Activated T-cell treated with anti-CD3 and anti-CD28 coated beads, Interleukin-2, amount 50 U/mL, for 24 hours (primary cell): ENCODE data around the gene KIF20A.

Experiments
- DNase-seq: peaks from one replicate; pipeline ENCODE4 v3.0.0-alpha.2; 2020
- H3K27ac Mint-ChIP-seq: 2 replicates; pipeline ENCODE4 v1.8.0; 2020; ENCODE audit warnings: mild to moderate bottlenecking, mixed read lengths
- H3K27me3 Mint-ChIP-seq: 2 replicates; pipeline ENCODE4 v1.8.0; 2020; ENCODE audit warnings: mixed read lengths
- H3K36me3 Mint-ChIP-seq: 2 replicates; pipeline ENCODE4 v1.8.0; 2020; ENCODE audit warnings: low read depth, mixed read lengths
- H3K4me1 Mint-ChIP-seq: 2 replicates; pipeline ENCODE4 v1.8.0; 2020; ENCODE audit warnings: low read depth, mixed read lengths
- H3K4me3 Mint-ChIP-seq: 2 replicates; pipeline ENCODE4 v1.8.0; 2020; ENCODE audit warnings: mild to moderate bottlenecking, moderate library complexity, mixed read lengths
- H3K9me3 Mint-ChIP-seq: 2 replicates; pipeline ENCODE4 v1.8.0; 2020; ENCODE audit warnings: mixed read lengths

Gene KIF20A

DNA sequence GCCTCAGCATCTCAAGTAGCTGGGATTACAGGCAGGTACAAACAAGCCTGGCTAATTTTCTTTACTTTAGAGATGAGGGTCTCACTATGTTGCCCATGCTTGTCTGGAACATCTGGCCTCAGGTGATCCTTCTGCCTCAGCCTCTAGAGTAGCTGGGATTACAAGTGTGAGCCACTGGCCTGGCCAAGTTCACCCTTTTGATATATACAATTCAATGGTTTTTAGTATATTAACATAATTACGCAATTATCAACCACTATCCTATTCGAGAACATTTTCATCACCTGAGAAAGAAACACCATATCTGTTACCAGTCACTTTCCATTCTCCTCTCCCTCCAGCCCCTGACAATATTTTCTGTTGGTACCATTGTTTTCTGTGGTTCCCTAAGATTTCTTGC is 37.9 kb downstream of the KIF20A start:
- Mint-ChIP-seq H3K9me3 (no peaks in the 10 kb centered on the region), H3K27ac (no peak overlapping the region)

DNA sequence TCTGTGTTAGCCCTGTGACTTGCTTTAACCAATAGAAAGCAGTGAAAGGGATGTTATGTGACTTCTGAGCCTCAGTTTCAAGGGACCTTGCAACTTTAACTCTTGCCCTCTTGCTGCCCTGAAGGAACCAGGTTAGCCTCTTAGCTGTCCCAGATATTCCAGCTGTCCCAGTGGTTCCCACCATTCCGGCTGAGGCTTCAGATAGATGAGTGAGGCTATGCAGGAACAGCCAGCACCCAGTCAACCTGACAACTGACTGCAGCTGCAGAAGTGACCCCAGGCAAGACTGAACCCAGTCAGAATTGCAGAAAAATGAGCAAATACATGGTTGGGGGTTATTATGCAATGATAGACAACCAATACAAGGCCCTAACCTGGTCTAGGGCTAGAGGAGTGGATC is 44.6 kb downstream of the KIF20A start:
- H3K4me3 Mint-ChIP-seq = no peak overlapping the region
- H3K27me3 Mint-ChIP-seq = peaks cover 26% of the 10 kb centered on the region
- H3K27ac Mint-ChIP-seq = no peak overlapping the region
- peaks cover 5% of the 10 kb centered on the region for H3K4me1 Mint-ChIP-seq
- peaks cover 3% of the 10 kb centered on the region for H3K9me3 Mint-ChIP-seq
- no peak for DNase-seq
- H3K36me3 Mint-ChIP-seq = no peaks in the 10 kb centered on the region

More for the DNA sequence above, 37.9 kb downstream of the KIF20A start:
- Mint-ChIP-seq H3K4me3 (no peak overlapping the region), H3K36me3 (peaks cover 9% of the 10 kb centered on the region), H3K4me1 (peaks cover 15% of the 10 kb centered on the region), H3K27me3 (peaks cover 10% of the 10 kb centered on the region)
- DNase-seq = no peak

DNA sequence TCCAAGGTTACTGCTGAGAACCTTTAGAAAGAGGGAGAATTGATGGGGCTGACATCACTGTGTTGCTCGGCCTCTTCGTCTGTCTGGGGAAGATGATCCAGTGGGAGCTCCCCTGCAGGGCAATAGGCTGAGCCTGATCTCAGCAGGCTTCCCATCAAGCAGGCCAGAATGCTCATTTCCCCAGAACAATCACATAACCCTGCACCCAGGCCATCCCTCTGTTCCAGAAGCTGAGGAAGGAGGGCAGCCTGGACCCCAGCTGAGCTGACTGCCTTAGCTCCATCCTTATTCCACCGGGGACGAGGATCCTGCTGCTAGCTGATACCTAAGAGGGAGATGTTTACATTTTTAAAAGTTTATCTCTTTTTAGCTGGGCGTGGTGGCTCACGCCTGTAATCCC is 45.8 kb downstream of the KIF20A start:
- Mint-ChIP-seq H3K9me3 (peaks cover 3% of the 10 kb centered on the region), H3K4me1 (peaks cover 5% of the 10 kb centered on the region), H3K27ac (no peak overlapping the region), H3K27me3 (peaks cover 31% of the 10 kb centered on the region), H3K4me3 (no peak overlapping the region), H3K36me3 (no peaks in the 10 kb centered on the region)
- no peak for DNase-seq

DNA sequence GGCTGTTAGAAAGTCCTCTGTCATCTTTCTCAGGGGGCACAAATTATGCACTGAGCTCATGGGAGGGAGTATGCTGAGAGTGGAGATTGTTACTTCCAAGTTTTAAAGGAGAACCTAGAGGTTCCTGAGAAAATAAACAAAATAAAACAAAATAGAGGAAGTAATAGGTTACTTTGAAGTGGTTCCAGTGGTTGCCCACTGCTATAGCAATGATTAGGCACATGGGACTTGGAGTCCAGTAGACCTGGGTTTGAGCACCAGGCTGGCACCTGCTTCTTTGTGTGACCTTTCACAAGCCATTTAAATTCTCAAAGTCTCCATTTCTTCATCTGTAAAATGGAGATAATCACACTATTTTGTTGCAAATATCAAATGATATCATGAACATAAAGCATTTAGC is 48.0 kb downstream of the KIF20A start:
- no peak for DNase-seq
- peaks cover 24% of the 10 kb centered on the region for H3K27me3 Mint-ChIP-seq
- peaks cover 3% of the 10 kb centered on the region for H3K9me3 Mint-ChIP-seq
- no peaks in the 10 kb centered on the region for H3K36me3 Mint-ChIP-seq
- peaks cover 5% of the 10 kb centered on the region for H3K4me1 Mint-ChIP-seq
- no peak overlapping the region for H3K4me3 Mint-ChIP-seq
- H3K27ac Mint-ChIP-seq = no peak overlapping the region

DNA sequence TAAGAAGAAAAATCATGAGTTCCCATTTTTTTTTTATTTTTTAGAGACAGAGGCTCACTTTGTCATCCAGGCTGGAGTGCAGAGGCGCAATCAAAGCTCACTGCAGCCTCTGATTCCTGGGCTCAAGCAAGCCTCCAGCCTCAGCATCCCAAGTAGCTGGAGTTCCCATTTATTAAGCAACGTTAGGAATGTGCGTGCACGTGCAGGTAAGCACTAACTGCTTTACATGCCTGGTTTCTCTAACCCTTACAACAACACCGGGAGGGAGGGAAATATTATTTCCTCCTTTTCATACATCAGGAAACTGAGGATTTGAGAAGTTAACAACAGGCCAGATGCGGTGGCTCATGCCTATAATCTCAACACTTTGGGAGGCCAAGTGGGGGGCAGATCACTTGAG is 50.5 kb downstream of the KIF20A start:
- Mint-ChIP-seq H3K4me3 (no peak overlapping the region), H3K9me3 (peaks cover 3% of the 10 kb centered on the region), H3K4me1 (no peaks in the 10 kb centered on the region), H3K27ac (no peak overlapping the region), H3K27me3 (peaks cover 25% of the 10 kb centered on the region), H3K36me3 (no peaks in the 10 kb centered on the region)
- DNase-seq = no peak

DNA sequence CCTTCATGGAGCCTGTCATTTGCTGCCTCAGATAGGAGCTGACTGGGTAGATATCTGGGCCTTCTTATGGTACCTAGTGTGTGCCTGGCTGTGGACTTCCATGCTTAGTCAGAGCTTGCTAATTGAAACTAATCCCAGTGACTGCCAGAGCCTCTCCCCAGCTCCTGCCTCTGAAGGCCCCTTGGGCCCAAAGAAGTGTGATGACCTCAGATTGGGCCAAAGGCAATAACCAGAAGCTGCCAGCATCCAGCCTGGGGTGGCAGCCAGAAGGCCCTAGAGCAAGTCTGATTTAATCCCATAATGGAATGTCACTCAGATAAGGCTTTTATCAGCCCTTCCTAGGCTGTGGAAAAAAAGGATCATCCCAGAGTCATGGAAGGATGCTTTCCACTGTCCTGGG is 51.3 kb downstream of the KIF20A start:
- Mint-ChIP-seq H3K27ac (no peak overlapping the region), H3K36me3 (no peaks in the 10 kb centered on the region), H3K9me3 (peaks cover 3% of the 10 kb centered on the region), H3K4me3 (no peak overlapping the region), H3K4me1 (no peaks in the 10 kb centered on the region), H3K27me3 (peaks cover 21% of the 10 kb centered on the region)
- DNase-seq = no peak

DNA sequence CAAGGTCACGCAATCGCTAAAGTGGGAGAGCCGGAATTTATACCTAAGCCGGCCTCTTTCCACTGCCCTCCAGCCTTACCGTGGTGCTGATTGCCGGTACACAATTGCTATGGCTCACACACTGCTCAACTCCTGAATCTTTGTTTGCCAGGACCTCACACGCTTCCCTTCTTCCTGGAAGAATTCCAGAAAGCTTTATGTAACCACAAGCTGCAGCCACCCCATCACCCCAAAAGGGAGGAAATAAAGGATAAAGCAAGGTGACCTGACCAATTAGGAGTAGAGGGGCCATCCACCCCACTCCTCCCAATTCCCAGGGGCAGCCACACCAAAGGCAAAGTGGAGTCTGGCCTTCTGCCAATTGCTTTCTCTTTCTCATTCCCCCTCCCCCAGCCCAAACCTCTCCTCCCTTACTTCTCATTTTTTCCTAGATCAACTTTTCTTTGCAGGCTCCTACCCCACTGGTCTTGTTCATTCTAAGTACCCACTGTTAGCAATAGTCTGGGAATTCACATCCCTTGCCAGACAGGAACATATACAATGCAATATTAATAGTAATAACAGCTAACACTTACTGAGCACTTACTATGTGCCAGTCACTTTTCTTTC is 52.2 kb downstream of the KIF20A start:
- DNase-seq = no peak
- Mint-ChIP-seq H3K4me3 (no peak overlapping the region), H3K4me1 (no peaks in the 10 kb centered on the region), H3K27ac (no peak overlapping the region), H3K9me3 (peaks cover 3% of the 10 kb centered on the region), H3K36me3 (no peaks in the 10 kb centered on the region), H3K27me3 (peaks cover 17% of the 10 kb centered on the region)

DNA sequence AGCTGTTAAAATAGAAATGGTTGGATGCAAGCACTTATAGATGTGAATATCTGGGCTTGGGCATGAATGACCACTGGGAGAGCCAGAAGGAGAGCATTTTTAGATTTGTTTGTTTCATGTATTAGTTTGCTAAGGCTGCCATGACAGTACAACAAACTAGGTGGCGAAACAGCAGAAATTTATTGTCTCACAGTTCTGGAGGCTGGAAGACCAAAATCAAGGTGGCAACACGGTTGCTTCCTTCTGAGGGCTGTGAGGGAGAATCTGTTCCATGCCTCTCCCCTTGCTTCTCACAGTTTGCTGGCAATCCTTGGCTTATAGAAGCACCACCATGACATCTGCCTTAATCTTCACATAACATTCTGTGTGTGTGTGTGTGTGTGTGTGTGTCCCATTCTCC is 54.4 kb downstream of the KIF20A start:
- Mint-ChIP-seq H3K36me3 (no peaks in the 10 kb centered on the region), H3K4me1 (no peaks in the 10 kb centered on the region), H3K9me3 (no peaks in the 10 kb centered on the region), H3K4me3 (no peak overlapping the region), H3K27ac (no peak overlapping the region), H3K27me3 (peaks cover 22% of the 10 kb centered on the region)
- DNase-seq = no peak

DNA sequence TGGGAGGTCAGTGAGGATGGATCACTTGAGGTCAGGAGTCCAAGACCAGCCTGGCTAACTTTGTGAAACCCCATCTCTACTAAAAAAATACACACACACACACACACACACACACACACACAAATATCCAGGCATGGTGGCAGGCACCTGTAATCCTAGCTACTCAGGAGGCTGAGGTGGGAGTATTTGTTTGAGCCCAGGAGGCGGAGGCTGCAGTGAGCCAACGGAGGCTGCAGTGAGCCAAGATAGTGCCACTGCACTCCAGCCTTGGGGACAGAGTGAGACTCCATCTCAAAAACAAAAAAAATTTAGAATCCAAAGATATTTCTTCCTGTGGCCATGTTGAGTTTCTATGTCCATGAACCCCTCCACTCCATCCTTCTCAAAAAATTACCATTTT is 55.7 kb downstream of the KIF20A start:
- Mint-ChIP-seq H3K4me3 (no peak overlapping the region), H3K27me3 (peaks cover 30% of the 10 kb centered on the region), H3K4me1 (no peaks in the 10 kb centered on the region), H3K9me3 (no peaks in the 10 kb centered on the region), H3K36me3 (no peaks in the 10 kb centered on the region), H3K27ac (no peak overlapping the region)
- no peak for DNase-seq
